ENCODE data around the gene EIF2B2.

EIF2B2 gene

GRCh38 chr14:75046275-75046674 is 43.6 kb downstream of the EIF2B2 start:
- TF ChIP-seq FOXP2 (optimal IDR thresholded peaks at IDR 0.05; ENCODE audit: borderline replicate concordance, extremely low read depth, extremely low read length, insufficient read depth) (no peak), SIN3A (IDR thresholded peaks at IDR 0.05; ENCODE audit: borderline replicate concordance, insufficient read depth, low read length) (no peak), REST (IDR thresholded peaks at IDR 0.05; ENCODE audit: insufficient read depth in 1 of 2, low read depth in 2 of 2, low read length in 2 of 2) (no peak), POLR2AphosphoS5 (IDR thresholded peaks at IDR 0.05; ENCODE audit: low read depth, low read length) (no peak), TAF1 (IDR thresholded peaks at IDR 0.05; ENCODE audit: borderline replicate concordance, insufficient read depth, low read length) (no peak)

- no peak for TF ChIP-seq SIN3A (IDR thresholded peaks at IDR 0.05; ENCODE audit: borderline replicate concordance, insufficient read depth, low read length)
- TF ChIP-seq REST (IDR thresholded peaks at IDR 0.05; ENCODE audit: insufficient read depth in 1 of 2, low read depth in 2 of 2, low read length in 2 of 2) = no peak
- TF ChIP-seq FOXP2 (optimal IDR thresholded peaks at IDR 0.05; ENCODE audit: borderline replicate concordance, extremely low read depth, extremely low read length, insufficient read depth) = no peak
- no peak for TF ChIP-seq POLR2AphosphoS5 (IDR thresholded peaks at IDR 0.05; ENCODE audit: low read depth, low read length)
- TF ChIP-seq TAF1 (IDR thresholded peaks at IDR 0.05; ENCODE audit: borderline replicate concordance, insufficient read depth, low read length) = no peak
These were observed 44.2 kb downstream of the EIF2B2 start for GRCh38 chr14:75046899-75047298.

GRCh38 chr14:75047506-75047905 is 44.8 kb downstream of the EIF2B2 start:
- TF ChIP-seq REST (IDR thresholded peaks at IDR 0.05; ENCODE audit: insufficient read depth in 1 of 2, low read depth in 2 of 2, low read length in 2 of 2) = no peak
- TF ChIP-seq TAF1 (IDR thresholded peaks at IDR 0.05; ENCODE audit: borderline replicate concordance, insufficient read depth, low read length) = no peak
- no peak for TF ChIP-seq POLR2AphosphoS5 (IDR thresholded peaks at IDR 0.05; ENCODE audit: low read depth, low read length)
- no peak for TF ChIP-seq SIN3A (IDR thresholded peaks at IDR 0.05; ENCODE audit: borderline replicate concordance, insufficient read depth, low read length)
- TF ChIP-seq FOXP2 (optimal IDR thresholded peaks at IDR 0.05; ENCODE audit: borderline replicate concordance, extremely low read depth, extremely low read length, insufficient read depth) = no peak

GRCh38 chr14:75048101-75048500 is 45.4 kb downstream of the EIF2B2 start:
- TF ChIP-seq SIN3A (IDR thresholded peaks at IDR 0.05; ENCODE audit: borderline replicate concordance, insufficient read depth, low read length) = no peak
- TF ChIP-seq FOXP2 (optimal IDR thresholded peaks at IDR 0.05; ENCODE audit: borderline replicate concordance, extremely low read depth, extremely low read length, insufficient read depth) = no peak
- TF ChIP-seq TAF1 (IDR thresholded peaks at IDR 0.05; ENCODE audit: borderline replicate concordance, insufficient read depth, low read length) = no peak
- no peak for TF ChIP-seq REST (IDR thresholded peaks at IDR 0.05; ENCODE audit: insufficient read depth in 1 of 2, low read depth in 2 of 2, low read length in 2 of 2)
- TF ChIP-seq POLR2AphosphoS5 (IDR thresholded peaks at IDR 0.05; ENCODE audit: low read depth, low read length) = no peak

- no peak for TF ChIP-seq REST (IDR thresholded peaks at IDR 0.05; ENCODE audit: insufficient read depth in 1 of 2, low read depth in 2 of 2, low read length in 2 of 2)
- TF ChIP-seq POLR2AphosphoS5 (IDR thresholded peaks at IDR 0.05; ENCODE audit: low read depth, low read length) = no peak
- no peak for TF ChIP-seq FOXP2 (optimal IDR thresholded peaks at IDR 0.05; ENCODE audit: borderline replicate concordance, extremely low read depth, extremely low read length, insufficient read depth)
- no peak for TF ChIP-seq TAF1 (IDR thresholded peaks at IDR 0.05; ENCODE audit: borderline replicate concordance, insufficient read depth, low read length)
- no peak for TF ChIP-seq SIN3A (IDR thresholded peaks at IDR 0.05; ENCODE audit: borderline replicate concordance, insufficient read depth, low read length)
These were observed 46.4 kb downstream of the EIF2B2 start for GRCh38 chr14:75049136-75049535.

All from PFSK-1 (cell line).